Duodenal mucosa (tissue), 2 donors: ENCODE data around the gene WDR48.
A peak's percentile ranks its signal among the peaks of the same experiment; 100 is the strongest.

Source experiments
- H3K27ac ChIP-seq: one replicate; pipeline ENCODE4 v1.7.0; 2013; ENCODE audit warnings: low read depth, low read length
- H3K27me3 ChIP-seq, 2 donors: one replicate each; pipeline ENCODE4 v1.7.0; 2013; ENCODE audit warnings: low read length in 2 of 2, control low read depth in 1 of 2; ENCODE audit not compliant: insufficient read depth in 2 of 2, control insufficient read depth in 1 of 2
- H3K36me3 ChIP-seq, 2 donors: one replicate each; pipeline ENCODE4 v1.7.0; 2013; ENCODE audit warnings: low read length in 2 of 2, control low read depth in 1 of 2; ENCODE audit not compliant: insufficient read depth in 2 of 2, control insufficient read depth in 1 of 2
- H3K4me1 ChIP-seq, 2 donors: one replicate each; pipeline ENCODE4 v1.7.0; 2013; ENCODE audit warnings: low read length in 2 of 2, control low read depth in 1 of 2; ENCODE audit not compliant: insufficient read depth in 2 of 2, control insufficient read depth in 1 of 2
- H3K4me3 ChIP-seq, 2 donors: one replicate each; pipeline ENCODE4 v1.7.0; 2013; ENCODE audit warnings: low read length in 2 of 2, low read depth in 1 of 2
- H3K9ac ChIP-seq, 2 donors: one replicate each; pipeline ENCODE4 v1.7.0; 2013; ENCODE audit warnings: low read length in 2 of 2, low read depth in 1 of 2
- H3K9me3 ChIP-seq, 2 donors: one replicate each; pipeline ENCODE4 v1.7.0; 2013; ENCODE audit warnings: low read length in 2 of 2, control low read depth in 1 of 2; ENCODE audit not compliant: control insufficient read depth in 1 of 2

The WDR48 gene

GRCh38 chr3:39099738-39100499 is 48.1 kb downstream of the WDR48 start:
- H3K9me3 ChIP-seq = no peaks in the 10 kb centered on the region
- no peak overlapping the region for H3K9ac ChIP-seq
- no peaks in the 10 kb centered on the region for H3K27me3 ChIP-seq
- peaks cover 41 to 66% of the 10 kb centered on the region in 2 donors for H3K36me3 ChIP-seq
- peaks cover 14 to 16% of the 10 kb centered on the region in 2 donors for H3K4me1 ChIP-seq
- no peak overlapping the region for H3K27ac ChIP-seq
- no peak overlapping the region for H3K4me3 ChIP-seq

- Histone ChIP-seq H3K36me3 (peaks cover 41 to 61% of the 10 kb centered on the region in 2 donors), H3K4me1 (peaks cover 20 to 21% of the 10 kb centered on the region in 2 donors), H3K27ac (no peak overlapping the region), H3K27me3 (no peaks in the 10 kb centered on the region), H3K4me3 (no peak overlapping the region), H3K9me3 (no peaks in the 10 kb centered on the region), H3K9ac (no peak overlapping the region)
These were observed 48.7 kb downstream of the WDR48 start for GRCh38 chr3:39100500-39100886.

DNA sequence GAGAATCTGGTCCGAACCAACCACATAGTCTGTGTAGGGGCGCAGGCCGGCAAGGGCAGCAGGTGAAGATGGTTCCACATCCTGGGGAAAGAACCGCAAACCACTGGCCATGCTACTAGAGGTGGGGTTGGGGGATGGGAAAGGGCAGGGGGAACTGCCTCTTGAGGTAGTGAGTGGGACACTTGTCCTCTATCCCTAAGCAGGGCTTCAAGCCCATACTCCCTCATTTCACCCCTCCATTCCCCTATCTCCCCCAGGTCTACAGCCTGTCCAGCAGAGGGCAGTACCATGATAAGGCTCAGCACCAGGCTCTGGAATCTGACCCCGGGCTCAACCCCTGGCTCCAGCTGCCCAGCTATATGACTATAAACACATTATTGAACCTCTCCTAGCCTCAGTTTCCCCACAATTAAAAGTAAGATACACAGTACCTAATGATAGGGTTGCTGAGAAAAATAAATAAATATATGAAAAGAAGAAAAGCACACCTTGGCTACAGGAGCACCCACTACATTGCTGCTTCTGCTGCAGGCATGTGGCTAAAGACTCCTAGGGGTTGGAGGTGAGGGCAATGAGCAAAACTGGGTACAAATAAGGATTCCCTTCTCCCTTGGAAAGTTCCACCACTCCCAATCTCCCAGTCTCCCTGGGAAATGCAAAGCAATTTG is 49.3 kb downstream of the WDR48 start:
- Histone ChIP-seq H3K27ac (no peak overlapping the region), H3K36me3 (peaks cover 41 to 55% of the 10 kb centered on the region in 2 donors), H3K4me3 (no peak overlapping the region), H3K27me3 (no peaks in the 10 kb centered on the region), H3K9ac (no peak overlapping the region), H3K4me1 (peaks cover 26 to 28% of the 10 kb centered on the region in 2 donors), H3K9me3 (no peaks in the 10 kb centered on the region)

DNA sequence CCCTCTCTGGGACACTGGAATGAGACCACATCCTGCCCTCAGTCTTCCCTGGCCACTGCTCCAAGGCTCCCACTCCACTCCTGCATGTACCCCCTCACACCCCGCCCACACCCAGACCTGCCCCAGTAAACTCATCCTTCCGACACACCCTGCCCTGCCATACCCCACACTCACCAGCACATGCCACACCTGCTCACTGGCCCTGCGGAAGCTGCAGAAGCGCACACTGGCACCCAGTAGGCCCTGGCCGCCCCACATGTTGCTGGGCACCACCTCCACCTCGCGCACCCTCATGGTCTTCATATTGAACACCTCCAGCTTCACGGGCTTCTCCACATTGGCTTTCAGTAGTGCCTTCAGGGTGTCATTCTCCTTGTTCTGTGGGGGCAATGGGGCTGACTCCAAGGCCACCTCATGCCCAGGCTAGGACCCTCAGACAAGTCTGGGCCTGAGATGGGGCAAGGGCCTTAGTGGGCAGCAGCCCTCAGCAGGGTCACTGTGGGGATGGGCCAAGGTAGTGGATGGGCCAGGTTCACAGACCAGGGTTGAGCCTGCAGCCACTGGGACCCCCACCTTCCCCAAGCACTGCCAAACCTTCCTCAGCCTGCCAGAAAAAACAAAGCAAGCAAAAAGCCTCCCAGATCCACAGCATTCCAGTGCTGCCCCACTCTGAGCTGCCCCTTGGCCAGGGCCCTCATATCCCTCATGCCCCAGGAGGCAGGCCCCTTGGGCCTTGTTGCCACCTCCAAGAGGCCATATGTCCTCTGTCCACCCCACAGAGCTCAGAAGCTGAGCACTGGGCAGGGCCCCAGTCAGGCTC is 50.9 kb downstream of the WDR48 start:
- peaks cover 30 to 34% of the 10 kb centered on the region in 2 donors for H3K4me1 ChIP-seq
- peaks cover 30 to 39% of the 10 kb centered on the region in 2 donors for H3K36me3 ChIP-seq
- no peaks in the 10 kb centered on the region for H3K9me3 ChIP-seq
- no peak overlapping the region for H3K27ac ChIP-seq
- no peak overlapping the region for H3K4me3 ChIP-seq
- H3K9ac ChIP-seq = no peak overlapping the region
- H3K27me3 ChIP-seq = no peaks in the 10 kb centered on the region

DNA sequence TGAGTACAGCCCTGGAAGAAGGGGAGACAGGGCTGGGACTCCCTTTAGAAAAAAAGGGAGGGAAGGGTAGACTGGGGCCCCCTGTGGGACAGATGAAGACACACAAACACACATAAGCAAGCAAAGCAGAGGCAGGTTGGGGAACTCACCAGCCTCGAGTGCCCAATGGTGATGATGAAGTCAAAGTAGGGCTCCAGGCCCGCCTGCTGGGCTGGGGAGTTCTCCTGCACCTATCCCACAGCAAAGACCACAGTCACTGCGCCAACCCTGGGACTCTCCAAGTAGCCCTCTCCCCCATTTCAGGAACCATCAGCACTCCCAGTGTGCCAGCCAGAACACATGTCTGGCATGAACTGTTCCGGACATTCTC is 51.5 kb downstream of the WDR48 start:
- no peaks in the 10 kb centered on the region for H3K9me3 ChIP-seq
- no peak overlapping the region for H3K9ac ChIP-seq
- H3K27me3 ChIP-seq = no peaks in the 10 kb centered on the region
- H3K36me3 ChIP-seq = peaks cover 24 to 33% of the 10 kb centered on the region in 2 donors
- H3K27ac ChIP-seq = no peak overlapping the region
- peaks cover 36 to 40% of the 10 kb centered on the region in 2 donors for H3K4me1 ChIP-seq
- no peak overlapping the region for H3K4me3 ChIP-seq

DNA sequence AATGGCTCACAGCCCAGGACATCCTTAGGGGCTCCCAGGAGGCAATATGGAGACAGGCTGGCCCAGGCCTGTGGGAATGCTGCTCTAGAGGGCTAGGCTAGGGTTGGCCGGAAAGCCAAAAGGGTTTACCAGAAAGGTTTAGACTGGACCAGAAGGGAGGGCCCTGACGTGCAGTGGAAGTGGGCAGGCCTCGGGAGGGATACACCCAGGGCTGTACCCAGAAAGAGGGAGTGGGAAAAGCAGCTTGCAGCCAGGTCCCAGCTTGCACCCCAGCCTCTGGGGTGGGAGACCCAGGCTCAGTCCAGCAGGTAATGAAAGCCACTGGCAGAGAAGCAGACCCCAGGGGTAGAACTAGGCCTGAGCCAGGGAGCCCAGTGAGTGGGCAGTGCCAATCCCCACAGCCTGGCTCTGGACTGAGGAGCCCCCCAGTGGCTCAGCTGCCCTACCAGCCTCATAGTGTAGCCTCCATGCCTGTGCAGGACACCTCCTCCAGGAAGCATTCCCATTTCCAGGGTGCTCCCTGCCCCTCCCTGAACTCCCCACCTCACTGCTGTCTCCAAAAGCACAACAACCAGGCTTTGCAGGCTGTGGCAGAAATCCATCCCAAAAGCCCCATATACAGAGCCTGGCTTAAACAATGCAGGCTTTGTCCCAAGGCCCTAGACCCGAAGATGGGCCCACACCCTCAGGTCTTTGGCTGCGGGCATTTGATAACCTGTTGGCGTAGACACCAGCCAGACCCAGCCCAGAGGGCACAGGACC is 52.2 kb downstream of the WDR48 start:
- H3K9ac ChIP-seq = no peak overlapping the region
- no peak overlapping the region for H3K27ac ChIP-seq
- peaks cover 17 to 27% of the 10 kb centered on the region in 2 donors for H3K36me3 ChIP-seq
- no peaks in the 10 kb centered on the region for H3K9me3 ChIP-seq
- no peak overlapping the region for H3K4me3 ChIP-seq
- peaks cover 41 to 43% of the 10 kb centered on the region in 2 donors for H3K4me1 ChIP-seq
- no peaks in the 10 kb centered on the region for H3K27me3 ChIP-seq

- H3K4me3 ChIP-seq = no peak overlapping the region
- H3K4me1 ChIP-seq = peaks cover 41 to 43% of the 10 kb centered on the region in 2 donors
- no peak overlapping the region for H3K27ac ChIP-seq
These were observed 53.3 kb downstream of the WDR48 start for GRCh38 chr3:39104961-39105686.

DNA sequence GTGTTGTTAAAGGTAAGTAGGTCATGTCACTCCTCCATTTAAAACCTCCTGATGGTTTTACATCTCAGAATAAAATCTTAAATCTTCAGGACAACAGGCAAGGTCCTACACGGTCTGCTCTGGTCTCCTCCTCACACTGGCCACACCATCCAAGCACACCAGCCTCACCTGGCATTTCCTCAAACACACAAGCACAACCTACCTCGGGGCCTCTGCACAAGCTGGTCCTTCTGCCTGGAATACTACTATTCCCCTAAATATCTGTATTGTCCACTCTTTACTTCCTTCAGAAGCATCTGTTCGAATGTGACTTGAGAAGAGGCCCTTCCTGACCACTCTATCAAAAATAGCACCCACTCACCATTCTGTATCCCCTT is 53.9 kb downstream of the WDR48 start:
- peak overlapping the region in 1 of 2 donors; percentile 81 for H3K9ac ChIP-seq
- H3K36me3 ChIP-seq = peaks cover 9 to 10% of the 10 kb centered on the region in 2 donors
- no peaks in the 10 kb centered on the region for H3K9me3 ChIP-seq
- peaks cover 41 to 43% of the 10 kb centered on the region in 2 donors for H3K4me1 ChIP-seq
- H3K4me3 ChIP-seq = peak overlapping the region in 1 of 2 donors; percentile 95
- H3K27ac ChIP-seq = no peak overlapping the region
- no peaks in the 10 kb centered on the region for H3K27me3 ChIP-seq

More at GRCh38 chr3:39104961-39105686, 53.3 kb downstream of the WDR48 start:
- no peak overlapping the region for H3K9ac ChIP-seq
- no peaks in the 10 kb centered on the region for H3K9me3 ChIP-seq
- H3K36me3 ChIP-seq = peaks cover 12 to 15% of the 10 kb centered on the region in 2 donors
- H3K27me3 ChIP-seq = no peaks in the 10 kb centered on the region

DNA sequence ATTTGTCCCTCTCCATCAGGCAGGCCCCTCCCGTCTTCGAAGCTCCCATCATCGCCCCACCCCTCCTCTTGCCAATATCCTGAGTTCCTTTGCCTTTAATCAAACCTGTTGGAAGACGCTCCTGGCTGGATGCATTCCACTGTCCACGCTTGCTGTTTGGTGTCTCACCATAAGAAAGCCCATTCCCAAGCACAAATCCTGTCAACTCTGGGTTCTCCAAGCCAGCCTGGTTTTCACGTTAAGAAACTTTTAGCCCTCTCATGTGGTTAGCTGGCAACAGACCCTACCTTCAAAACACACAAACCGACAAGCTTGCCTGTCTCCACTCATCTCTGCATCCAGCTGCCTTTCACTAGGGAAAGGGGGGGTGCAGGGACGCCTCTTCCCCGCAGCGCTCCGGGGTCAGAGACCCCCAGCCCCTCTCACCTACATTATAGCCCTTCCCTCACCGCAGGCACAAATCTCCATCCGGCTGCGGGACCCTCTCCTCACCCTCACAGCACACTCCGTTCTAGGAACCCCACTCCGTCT is 54.5 kb downstream of the WDR48 start:
- H3K9me3 ChIP-seq = no peaks in the 10 kb centered on the region
- peaks cover 6 to 8% of the 10 kb centered on the region in 2 donors for H3K36me3 ChIP-seq
- no peaks in the 10 kb centered on the region for H3K27me3 ChIP-seq
- peaks cover 39 to 43% of the 10 kb centered on the region in 2 donors for H3K4me1 ChIP-seq
- no peak overlapping the region for H3K27ac ChIP-seq
- H3K9ac ChIP-seq = peak overlapping the region; percentile 81 to 90
- H3K4me3 ChIP-seq = peak overlapping the region; percentile 93 to 95
